Kidney tubule cell (primary cell): ENCODE data around the gene DGKQ.
"Not testable (repeated sequence)": the region's sequence is repeated elsewhere in the genome, so short reads cannot be mapped to it uniquely, and the experiment has no call there.

ENCODE experiments used
- DNase-seq: peaks from one replicate; pipeline ENCODE4 v3.0.0-alpha.2; 2018; ENCODE audit warnings: low spot score

Gene DGKQ

GRCh38 chr4:921830-922331, 51.5 kb downstream of the DGKQ start:
- no peak for DNase-seq

GRCh38 chr4:919004-919680, 54.2 kb downstream of the DGKQ start:
- DNase-seq = not testable (repeated sequence)

- not testable (repeated sequence) for DNase-seq
Measured at GRCh38 chr4:918591-918990, 54.8 kb downstream of the DGKQ start.

DNA sequence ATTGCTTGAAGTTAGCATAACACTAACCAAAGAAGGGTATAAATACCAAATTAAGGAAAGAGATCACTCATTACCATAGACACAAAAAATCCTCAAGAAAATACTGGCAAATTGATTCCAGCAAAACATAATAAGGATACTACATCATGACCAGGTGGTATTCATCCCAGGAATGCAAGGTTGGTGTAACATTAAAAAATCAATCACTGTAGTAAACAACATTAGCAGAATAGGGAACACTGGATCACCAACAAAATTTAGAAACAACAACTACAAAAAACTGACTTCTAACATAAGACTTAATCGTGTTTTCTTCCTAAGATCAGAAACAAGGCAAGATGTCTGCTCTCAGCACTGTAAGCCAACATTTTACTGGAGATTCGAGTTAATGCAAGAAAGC, 55.4 kb downstream of the DGKQ start:
- no peak for DNase-seq

DNA sequence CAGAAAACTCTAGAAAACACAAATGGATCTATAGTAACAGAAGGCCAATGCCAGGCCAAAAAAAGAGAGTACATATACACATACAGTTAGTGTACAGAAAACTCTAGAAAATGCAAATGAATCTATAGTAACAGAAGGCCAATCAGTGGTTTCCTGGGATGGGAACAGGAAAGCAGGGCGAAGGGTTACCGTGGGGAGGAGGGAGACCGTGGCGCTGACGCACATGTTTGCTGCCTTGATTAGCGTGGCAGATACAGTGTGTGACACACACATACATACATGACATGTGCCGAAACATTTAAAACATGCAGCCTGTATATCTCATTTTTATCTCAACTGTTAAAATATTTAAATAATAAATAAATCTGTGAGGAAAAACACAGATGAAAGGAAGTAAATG, 55.9 kb downstream of the DGKQ start:
- DNase-seq = no peak

GRCh38 chr4:915595-915994, 57.8 kb downstream of the DGKQ start:
- DNase-seq = no peak

- no peak for DNase-seq
Measured at GRCh38 chr4:915041-915474, 58.3 kb downstream of the DGKQ start.

DNA sequence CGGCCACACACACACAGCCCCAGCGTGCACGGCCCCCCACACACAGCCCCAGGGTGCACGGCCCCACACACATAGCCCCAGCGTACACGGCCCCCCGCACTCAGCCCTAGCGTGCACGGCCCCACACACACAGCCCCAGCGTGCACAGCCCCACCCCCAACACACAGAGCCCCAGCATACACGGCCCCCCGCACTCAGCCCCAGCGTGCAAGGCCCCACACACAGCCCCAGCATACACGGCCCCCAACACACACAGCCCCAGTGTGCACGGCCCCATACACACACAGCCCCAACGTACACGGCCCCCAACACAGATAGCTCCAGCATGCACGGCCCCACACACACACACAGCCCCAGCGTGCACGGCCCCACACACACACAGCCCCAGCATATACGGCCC, 58.8 kb downstream of the DGKQ start:
- DNase-seq = no peak

GRCh38 chr4:913280-913618, 60.1 kb downstream of the DGKQ start:
- DNase-seq = no peak

GRCh38 chr4:912548-913279, 60.7 kb downstream of the DGKQ start:
- DNase-seq = no peak

GRCh38 chr4:911871-912490, 61.4 kb downstream of the DGKQ start:
- no peak for DNase-seq

DNA sequence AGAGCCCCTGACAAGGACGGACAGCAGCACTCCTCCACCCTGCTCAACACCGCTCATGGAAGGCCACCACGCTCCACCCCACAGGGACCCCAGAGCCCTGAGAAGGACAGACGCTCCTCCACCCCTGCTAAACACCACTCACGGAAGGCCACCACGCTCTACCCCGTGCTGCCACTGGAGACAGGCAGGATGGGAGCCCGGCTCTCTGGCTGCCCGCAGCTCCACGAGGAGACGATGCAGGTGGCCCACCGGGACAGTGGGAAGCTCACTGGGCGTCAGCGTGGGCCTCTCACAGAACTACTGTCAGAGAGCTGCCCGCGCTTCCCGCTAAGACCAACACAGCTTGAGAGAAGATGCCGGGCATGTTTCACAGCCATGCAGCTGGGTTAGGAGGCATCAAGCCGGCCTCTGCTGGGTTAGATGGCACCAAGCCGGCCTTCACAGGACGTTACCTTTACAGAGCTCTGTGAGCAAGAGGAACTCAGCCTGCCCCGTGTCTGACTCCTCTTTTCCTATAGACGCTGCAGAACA, 62.1 kb downstream of the DGKQ start:
- DNase-seq = no peak

DNA sequence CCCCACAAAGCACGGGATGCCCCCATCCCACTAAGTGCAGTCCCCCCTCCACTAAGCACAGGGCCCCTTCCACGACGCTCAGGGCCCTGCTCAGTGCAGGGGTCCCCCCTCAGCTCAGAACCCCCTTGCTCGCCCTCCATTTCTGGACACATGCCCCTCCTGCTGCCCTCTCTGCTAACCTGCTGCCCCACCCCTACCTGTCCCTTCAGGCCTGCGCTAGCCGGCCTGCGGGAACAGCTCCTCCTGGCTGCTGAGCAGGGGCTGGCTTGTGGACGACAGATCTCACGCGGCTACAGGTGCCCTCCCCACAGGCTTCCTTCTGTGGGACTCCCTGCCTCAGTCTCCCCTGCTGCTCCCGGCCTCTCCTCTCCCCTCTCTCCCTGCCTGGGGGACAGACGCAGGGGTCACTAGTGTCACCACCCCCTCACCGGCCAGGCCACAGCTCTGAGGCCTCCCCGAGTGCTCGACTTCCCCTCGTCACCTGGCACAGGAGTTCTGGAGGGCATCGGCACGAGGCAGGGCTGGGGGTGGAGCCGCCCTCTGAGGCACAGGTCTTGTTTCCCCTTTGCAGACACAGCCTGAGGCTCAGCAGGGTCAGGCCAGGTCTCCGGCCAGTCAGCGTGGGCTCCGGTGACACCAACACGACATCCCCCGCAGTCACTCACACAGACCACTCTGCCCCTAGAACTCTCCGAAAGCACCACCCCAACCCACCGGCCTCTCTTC, 62.8 kb downstream of the DGKQ start:
- no peak for DNase-seq

DNA sequence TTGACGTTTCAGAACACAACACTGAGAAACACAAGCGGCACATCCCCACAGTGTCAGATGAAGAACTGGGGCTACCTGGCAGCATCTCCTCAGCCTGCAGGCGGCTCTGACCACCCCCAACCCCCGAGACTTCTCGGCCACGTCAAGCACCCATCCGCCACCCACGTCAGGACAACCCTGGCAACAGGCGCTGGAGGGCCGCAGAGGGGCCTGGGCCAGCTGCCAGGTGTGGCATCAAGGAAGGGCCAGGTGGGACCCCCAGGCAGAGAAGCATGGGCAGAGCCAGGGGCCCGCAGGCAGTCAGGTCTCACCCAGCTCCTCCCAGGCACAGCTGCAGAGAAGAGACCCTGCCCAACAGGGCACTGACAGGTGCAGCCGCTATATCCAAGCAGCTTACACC, 63.5 kb downstream of the DGKQ start:
- DNase-seq = no peak

DNA sequence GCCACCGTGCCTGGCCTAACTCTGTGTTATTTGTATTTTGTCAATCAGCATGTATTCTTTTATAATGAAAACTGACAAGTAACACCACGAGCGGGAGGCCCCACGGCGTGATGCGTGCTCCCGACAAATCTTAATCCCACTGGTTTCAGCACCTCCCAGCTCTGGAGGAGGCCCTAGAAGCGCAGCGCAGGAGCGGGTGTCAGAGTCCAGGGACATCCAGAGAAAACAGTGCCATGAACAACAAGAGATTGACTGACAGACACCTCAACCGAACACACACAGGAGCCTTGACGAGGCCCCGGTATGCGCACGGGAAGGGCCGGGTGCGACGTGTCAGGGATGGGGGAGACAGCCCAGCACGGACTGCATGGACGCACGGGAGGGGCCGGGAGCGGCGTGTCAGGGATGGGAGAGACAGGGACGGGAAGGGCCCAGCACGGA, 64.2 kb downstream of the DGKQ start:
- DNase-seq = no peak
